MM.1S (cell line): ENCODE results near the gene PTPN2.

Source experiments
- DNase-seq: peaks from one replicate; pipeline ENCODE4 v3.0.0-alpha.2; 2015
- H2AFZ ChIP-seq: fragments of 300-600 bp; sonication (generic); 2 replicates; pipeline ENCODE4 v1.6.0; 2016; ENCODE audit warnings: antibody characterized with exemption, low read length
- H3F3A ChIP-seq: fragments of 300-600 bp; sonication (generic); 2 replicates; pipeline ENCODE4 v1.6.1; 2016; ENCODE audit warnings: mild to moderate bottlenecking, antibody characterized with exemption, low read length, moderate library complexity, mixed read lengths; ENCODE audit not compliant: insufficient read depth
- H3K27ac ChIP-seq: fragments of 300-600 bp; sonication (generic); 2 replicates; pipeline ENCODE4 v1.5.1; 2016; ENCODE audit warnings: mild to moderate bottlenecking, low read length
- H3K27me3 ChIP-seq: fragments of 300-600 bp; sonication (generic); replicated peaks from 2 replicates; pipeline ENCODE4 v1.6.0; 2016; ENCODE audit warnings: low read length; ENCODE audit not compliant: insufficient read depth
- H3K36me3 ChIP-seq: fragments of 300-600 bp; sonication (generic); replicated peaks from 2 replicates; pipeline ENCODE4 v1.6.1; 2016; ENCODE audit warnings: mild to moderate bottlenecking, low read length, mixed read lengths; ENCODE audit not compliant: insufficient read depth
- H3K4me1 ChIP-seq: fragments of 300-600 bp; sonication (generic); 2 replicates; pipeline ENCODE4 v1.6.1; 2016; ENCODE audit warnings: low read length, mixed read lengths
- H3K4me2 ChIP-seq: fragments of 300-600 bp; sonication (generic); 2 replicates; pipeline ENCODE4 v1.6.0; 2016; ENCODE audit warnings: low read depth, low read length
- H3K4me3 ChIP-seq: fragments of 300-600 bp; sonication (generic); 2 replicates; pipeline ENCODE4 v1.5.1; 2016; ENCODE audit warnings: low read length, mixed read lengths
- H3K79me2 ChIP-seq: fragments of 300-600 bp; sonication (generic); 2 replicates; pipeline ENCODE4 v1.6.1; 2016; ENCODE audit warnings: mixed run types, low read length, mixed read lengths
- H3K9ac ChIP-seq: fragments of 300-600 bp; sonication (generic); 2 replicates; pipeline ENCODE4 v1.6.1; 2016; ENCODE audit warnings: low read length, mixed read lengths
- H3K9me2 ChIP-seq: fragments of 300-600 bp; sonication (generic); replicated peaks from 2 replicates; pipeline ENCODE4 v1.6.1; 2016; ENCODE audit warnings: mild to moderate bottlenecking, low read length, mixed read lengths; ENCODE audit not compliant: insufficient read depth
- H3K9me3 ChIP-seq: fragments of 300-600 bp; sonication (generic); replicated peaks from 2 replicates; pipeline ENCODE4 v1.6.1; 2016; ENCODE audit warnings: mild to moderate bottlenecking, low read length, mixed read lengths; ENCODE audit not compliant: insufficient read depth
- H4K20me1 ChIP-seq: fragments of 300-600 bp; sonication (generic); 2 replicates; pipeline ENCODE4 v1.6.1; 2016; ENCODE audit warnings: mild to moderate bottlenecking, low read length, moderate library complexity, mixed read lengths; ENCODE audit not compliant: insufficient read depth
- CTCF ChIP-seq: fragments of 300-600 bp; sonication (generic); IDR thresholded peaks from 2 replicates; pipeline ENCODE4 v1.5.1; 2016; ENCODE audit warnings: antibody characterized with exemption, low read length, mixed read lengths
- EZH2 ChIP-seq: fragments of 300-600 bp; sonication (generic); optimal IDR thresholded peaks from 2 replicates; pipeline ENCODE3; 2017; ENCODE audit warnings: low read depth, mild to moderate bottlenecking, antibody characterized with exemption, low read length, mixed read lengths
- EZH2phosphoT487 ChIP-seq: fragments of 300-600 bp; sonication (generic); IDR thresholded peaks from 2 replicates; pipeline ENCODE4 v1.6.1; 2018; ENCODE audit warnings: antibody characterized with exemption, low read length

Gene PTPN2

GRCh38 chr18:12820506-12820905, 63.5 kb downstream of the PTPN2 start:
- Histone ChIP-seq H3K27ac (no peak overlapping the region), H3K9ac (no peak overlapping the region), H3K36me3 (no peaks in the 10 kb centered on the region), H3F3A (0 out of 2 replicates have a peak, but pooled peaks cover 13% of the 10 kb centered on the region), H3K4me1 (peaks cover 13% of the 10 kb centered on the region), H3K27me3 (no peaks in the 10 kb centered on the region), H3K9me3 (no peaks in the 10 kb centered on the region), H3K79me2 (0 out of 2 replicates have a peak, but pooled peaks cover 4% of the 10 kb centered on the region), H3K4me2 (no peak overlapping the region), H3K9me2 (no peaks in the 10 kb centered on the region), H4K20me1 (no peaks in the 10 kb centered on the region), H3K4me3 (no peak overlapping the region), H2AFZ (no peak overlapping the region)
- TF ChIP-seq EZH2: no peak
- TF ChIP-seq EZH2phosphoT487: no peak
- TF ChIP-seq CTCF: no peak
- DNase-seq: no peak

- H3K27ac ChIP-seq: peak overlapping the region; percentile 30; the same call in 1 of the 2 replicates
- no peak overlapping the region for H3K4me3 ChIP-seq
- H4K20me1 ChIP-seq: no peaks in the 10 kb centered on the region
- no peaks in the 10 kb centered on the region for H3K27me3 ChIP-seq
- H3K4me2 ChIP-seq: peak overlapping the region; percentile 55
- 0 out of 2 replicates have a peak, but pooled peaks cover 13% of the 10 kb centered on the region for H3F3A ChIP-seq
- H3K9ac ChIP-seq: no peak overlapping the region
- no peak for DNase-seq
- H3K4me1 ChIP-seq: peaks cover 13% of the 10 kb centered on the region
- H2AFZ ChIP-seq: no peak overlapping the region
- no peak for TF ChIP-seq EZH2phosphoT487
- no peak for TF ChIP-seq EZH2
- TF ChIP-seq CTCF: no peak
- no peaks in the 10 kb centered on the region for H3K9me2 ChIP-seq
- H3K36me3 ChIP-seq: no peaks in the 10 kb centered on the region
- 0 out of 2 replicates have a peak, but pooled peaks cover 4% of the 10 kb centered on the region for H3K79me2 ChIP-seq
- no peaks in the 10 kb centered on the region for H3K9me3 ChIP-seq
These were observed 64.2 kb downstream of the PTPN2 start for GRCh38 chr18:12819841-12820240.

GRCh38 chr18:12819322-12819721, 64.7 kb downstream of the PTPN2 start:
- Histone ChIP-seq H3K27me3 (no peaks in the 10 kb centered on the region), H3K4me3 (no peak overlapping the region), H3K79me2 (0 out of 2 replicates have a peak, but pooled peaks cover 4% of the 10 kb centered on the region), H4K20me1 (no peaks in the 10 kb centered on the region), H3K27ac (peak overlapping the region; percentile 30; the same call in 1 of the 2 replicates), H2AFZ (no peak overlapping the region), H3F3A (0 out of 2 replicates have a peak, but pooled peaks cover 13% of the 10 kb centered on the region), H3K9ac (no peak overlapping the region), H3K4me1 (peaks cover 13% of the 10 kb centered on the region), H3K36me3 (no peaks in the 10 kb centered on the region), H3K4me2 (peak overlapping the region; percentile 55), H3K9me3 (no peaks in the 10 kb centered on the region), H3K9me2 (no peaks in the 10 kb centered on the region)
- peak; percentile 68 for DNase-seq
- TF ChIP-seq CTCF (no peak), EZH2phosphoT487 (no peak), EZH2 (no peak)
